GM18868 (cell line): ENCODE results near the gene KCNA10.

ENCODE experiments used
- ATAC-seq: cut with Tn5 transposase; IDR thresholded peaks from one replicate; pipeline ENCODE4 v1.9.1; 2021; ENCODE audit warnings: mild to moderate bottlenecking, moderate library complexity; ENCODE audit not compliant: unreplicated experiment

The KCNA10 gene

DNA sequence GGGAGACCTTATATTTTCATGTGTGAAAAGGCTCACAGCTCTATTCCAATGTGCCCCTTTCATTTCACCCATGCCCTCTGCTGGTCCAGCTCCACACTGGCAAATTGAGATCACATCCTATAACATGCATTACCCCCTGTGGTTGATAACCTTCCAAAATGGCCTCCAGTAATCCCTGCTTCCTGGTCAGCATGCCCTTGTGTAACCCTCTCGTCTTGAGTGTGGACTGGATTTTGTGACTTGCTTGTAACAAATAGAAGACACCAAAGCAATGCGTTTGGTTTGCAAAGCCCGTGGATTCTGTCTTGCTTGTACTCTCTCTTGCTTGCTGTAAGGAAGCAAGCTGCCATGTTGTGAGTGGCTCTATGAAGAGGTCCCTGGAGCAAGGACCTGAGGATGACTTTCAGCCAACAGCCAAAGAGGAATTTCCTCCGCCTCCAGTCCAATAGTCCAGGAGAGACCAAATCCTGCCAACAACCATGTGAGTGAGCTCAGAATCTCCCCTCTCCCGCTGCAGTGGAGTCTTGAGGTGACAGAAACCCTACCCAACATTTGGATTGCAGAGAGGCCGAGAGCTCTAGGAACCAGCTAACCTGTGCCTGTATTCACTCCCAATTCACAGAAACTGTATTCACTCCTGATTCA, 17.4 kb downstream of the KCNA10 start:
- no peak for ATAC-seq

DNA sequence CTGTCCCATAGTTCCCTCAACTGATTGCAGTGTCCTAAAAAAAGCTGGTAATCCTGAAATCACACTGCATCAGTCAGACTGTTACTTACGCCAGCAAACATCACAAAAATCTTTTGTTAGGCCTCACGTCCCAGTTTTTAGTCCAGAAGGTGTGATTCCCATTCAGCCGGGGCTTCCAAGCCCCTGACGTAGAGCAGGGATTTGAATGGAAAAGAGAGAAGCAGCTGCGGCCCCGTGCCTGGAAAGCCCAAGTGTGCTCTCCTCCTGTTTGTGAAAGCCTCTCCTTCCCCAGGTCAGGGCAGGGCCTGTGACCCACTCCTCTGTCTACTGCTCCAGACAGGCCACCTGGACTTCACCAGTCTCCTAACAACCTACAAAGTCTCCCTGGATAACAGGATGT, 20.7 kb downstream of the KCNA10 start:
- ATAC-seq, result no peak

DNA sequence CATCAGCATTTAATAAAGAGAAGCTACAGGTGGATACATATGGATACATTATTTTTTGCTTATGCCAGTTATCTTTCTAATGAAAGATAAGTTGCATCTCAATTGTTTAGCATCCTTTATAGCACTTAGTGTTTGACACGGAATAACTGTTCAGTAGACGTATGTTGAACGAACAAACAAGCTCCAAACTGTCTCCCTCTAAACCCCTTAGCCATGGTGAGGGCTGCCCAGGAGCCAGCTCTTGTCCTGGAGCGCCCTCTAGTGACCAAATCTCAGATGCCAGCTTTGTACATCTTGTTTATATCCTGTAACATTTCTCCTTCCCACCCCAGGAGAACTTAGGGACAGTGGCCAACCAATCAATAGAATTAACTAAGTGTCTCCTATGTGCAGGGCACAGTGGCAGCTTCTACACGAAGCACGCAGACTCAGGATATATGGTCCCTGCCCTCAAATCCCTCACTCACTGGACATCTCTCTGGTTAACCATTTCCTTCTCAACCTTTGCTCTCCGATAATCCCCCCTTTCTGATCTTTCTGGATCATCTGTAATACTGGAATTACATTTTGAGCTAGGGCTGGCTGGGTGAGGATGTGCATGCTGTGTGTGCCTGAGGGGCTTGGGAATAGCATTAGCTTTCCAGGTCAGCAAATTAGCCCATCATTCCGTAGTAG, 22.9 kb downstream of the KCNA10 start:
- ATAC-seq, result peak; percentile 57

DNA sequence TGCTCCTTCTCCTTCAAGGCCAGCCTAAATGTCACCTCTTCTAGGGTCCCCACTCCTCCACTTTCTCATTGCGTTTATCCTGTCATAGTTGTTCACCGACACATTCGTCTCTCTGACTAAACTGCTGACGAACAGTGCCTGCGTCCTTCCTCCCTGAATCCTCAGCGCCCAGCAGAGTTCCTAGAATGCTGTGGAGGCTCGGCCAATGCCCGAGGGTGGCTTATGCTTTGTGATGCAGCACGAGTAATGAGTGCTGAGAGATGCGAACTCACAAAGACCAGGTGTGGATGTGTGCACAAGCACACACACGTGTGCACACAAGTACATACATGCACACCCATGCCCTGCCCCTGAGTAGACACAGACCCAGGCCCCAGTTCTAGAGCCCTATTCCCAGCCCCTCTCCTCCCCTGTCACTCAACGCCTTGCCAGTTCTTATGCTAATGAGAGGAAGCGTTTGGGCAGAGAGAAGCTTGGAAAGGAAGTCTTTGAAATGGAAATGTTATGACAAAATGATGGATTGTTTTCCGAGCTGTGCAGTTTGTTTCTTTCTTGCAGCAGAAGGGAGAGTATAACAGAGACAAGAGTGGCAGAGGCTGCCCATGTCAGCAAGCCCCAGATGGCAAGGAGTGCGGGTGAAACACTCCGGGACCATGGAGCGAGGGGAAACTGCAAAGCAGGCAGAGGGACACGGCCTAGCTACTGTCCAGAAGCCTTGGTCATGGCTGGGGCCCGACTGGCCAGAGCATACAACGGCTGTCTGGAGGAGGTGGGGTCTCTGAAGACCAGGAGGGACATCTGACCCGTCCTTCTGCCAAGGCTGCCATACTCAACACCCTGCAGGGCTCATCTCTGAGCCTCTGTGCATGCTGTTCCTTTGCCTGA, 24.2 kb downstream of the KCNA10 start:
- no peak for ATAC-seq

DNA sequence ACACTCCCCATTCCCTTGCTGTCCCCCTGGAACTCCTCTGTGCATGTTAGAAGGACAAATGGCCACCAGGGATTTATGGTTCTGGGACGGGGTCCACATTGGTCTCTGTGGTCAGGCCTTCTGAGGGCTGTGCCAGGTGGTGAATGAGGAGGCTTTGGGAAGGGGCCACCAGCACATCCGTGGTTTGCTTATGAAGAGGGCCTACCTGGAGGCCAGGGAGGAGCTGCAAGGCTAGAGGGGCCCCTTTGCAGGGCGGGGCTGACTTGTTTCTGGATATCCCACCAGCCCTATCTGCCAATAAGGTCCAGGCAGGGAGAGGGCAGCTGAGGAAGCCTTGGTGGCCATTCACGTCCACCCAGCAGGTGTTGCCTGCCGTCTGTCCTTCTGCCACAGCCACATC, 24.9 kb downstream of the KCNA10 start:
- no peak for ATAC-seq

DNA sequence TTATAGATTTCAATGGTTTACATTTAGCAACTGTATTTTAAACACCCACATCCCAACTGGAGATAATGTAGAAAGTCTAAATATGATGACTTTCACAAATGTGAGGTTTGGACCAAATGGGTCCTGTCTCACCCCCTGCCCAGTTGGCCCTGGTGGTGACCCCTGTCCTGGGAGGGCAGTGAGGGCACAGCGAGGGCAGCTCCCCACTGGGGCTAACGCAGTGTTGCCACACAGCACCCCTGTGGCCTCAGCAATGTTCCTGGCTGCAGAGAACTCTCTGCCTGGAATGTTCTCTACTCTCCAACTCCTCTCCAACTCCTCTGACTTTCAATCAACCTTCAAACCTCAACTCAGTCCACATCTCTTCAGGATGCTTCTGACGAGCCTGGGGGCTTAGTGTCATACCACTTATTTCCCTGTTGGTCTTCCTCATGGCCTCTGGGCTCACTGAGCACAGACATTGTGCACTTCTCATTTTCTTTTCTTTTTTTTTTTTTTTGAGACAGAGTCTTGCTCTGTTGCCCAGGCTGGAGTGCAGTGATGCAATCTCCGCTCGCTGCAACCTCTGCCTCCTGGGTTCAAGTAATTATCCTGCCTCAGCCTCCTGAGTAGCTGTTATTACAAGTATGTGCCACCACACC, 25.8 kb downstream of the KCNA10 start:
- no peak for ATAC-seq

DNA sequence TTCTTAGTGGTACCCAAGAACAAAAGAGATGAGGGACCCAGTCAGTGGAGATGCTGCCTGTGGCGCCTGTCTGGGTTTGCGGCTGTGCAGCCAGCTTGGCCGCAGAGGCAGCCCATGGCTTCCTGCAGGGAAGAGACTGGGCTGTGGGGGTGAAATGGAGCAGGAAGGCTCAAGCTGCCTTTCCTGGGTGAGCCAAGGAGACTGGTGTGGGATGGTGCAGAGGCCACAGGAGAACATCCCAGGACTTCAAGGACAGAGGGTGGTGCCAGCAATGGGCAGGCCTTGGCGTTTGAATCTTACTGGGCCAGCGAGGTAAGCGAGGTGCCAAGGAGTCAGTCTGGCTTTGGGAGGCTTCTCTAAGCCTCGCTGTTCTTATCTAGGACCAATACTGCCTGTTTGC, 26.4 kb downstream of the KCNA10 start:
- no peak for ATAC-seq

DNA sequence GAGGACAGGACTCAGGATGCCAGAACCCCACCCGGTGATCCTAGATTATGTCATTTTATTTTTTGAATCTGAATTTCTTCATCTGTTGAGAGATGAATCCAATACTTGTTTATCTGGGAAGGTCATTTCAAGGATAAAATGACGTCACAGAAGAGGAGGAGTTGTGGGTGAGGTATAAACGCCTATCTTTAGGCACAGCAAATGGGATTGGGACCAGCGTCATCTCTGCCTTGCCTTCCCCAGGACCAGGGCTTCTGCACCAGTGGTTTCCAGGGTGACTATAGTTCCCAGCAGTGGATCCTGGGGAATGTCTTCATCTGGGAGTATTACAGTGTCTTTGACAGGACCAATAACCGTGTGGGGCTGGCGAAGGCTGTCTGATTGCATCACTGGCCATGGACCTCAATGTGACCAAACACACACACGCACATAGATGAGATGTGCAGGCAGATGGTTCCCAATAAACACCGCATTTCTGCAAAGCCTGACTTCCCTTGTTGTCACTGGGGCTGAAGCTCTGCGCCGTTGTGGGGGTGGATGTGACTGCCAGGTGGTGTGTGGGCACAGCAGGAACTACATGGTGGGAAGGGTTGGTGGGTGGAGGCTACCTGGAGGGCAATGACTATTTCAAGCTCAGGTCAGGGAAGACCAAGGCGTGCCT, 28.1 kb downstream of the KCNA10 start:
- ATAC-seq, result no peak

DNA sequence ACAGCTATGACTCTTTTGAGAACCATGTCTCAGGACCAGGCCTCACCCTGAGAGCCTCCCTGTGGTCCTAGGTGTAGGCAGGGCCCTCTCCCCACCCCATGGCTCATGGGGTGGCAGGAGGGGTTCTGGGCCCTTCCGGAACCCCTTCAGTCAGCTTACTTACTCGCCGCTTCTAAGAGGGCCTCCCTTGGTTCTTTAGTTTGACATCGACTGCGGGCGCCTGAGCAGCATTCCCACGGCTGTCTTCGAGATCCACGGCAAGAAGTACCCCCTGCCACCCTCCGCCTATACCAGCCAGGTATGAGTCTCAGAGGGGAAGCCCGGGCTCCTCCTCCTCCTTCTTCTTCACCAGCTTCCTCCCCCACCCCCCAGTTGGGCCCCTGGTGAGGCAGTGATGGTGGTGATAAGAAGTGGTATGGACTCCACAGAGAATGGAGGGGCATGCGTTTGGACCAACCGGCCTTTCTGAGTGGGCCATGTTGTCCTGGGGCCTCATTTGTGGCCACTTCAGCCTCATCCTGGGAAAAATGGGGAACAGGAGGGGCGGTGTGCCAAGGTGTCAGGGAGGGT, 28.9 kb downstream of the KCNA10 start:
- no peak for ATAC-seq

DNA sequence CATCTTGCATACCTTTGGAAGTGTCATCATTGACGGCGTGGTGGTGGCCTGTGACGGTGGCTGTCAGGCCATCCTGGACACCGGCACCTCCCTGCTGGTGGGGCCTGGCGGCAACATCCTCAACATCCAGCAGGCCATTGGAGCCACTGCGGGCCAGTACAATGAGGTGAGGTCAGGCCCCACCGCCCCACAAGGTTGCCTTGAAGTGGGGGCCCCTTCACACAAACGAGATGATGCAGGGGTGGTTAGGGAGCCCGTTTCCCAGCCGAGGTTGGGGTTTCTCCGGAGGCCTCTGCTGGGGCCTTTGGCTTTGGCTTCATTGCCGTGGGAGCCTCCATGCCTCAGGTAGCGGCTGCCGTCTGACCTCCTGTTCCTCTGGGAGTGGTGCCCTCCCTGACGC, 29.6 kb downstream of the KCNA10 start:
- no peak for ATAC-seq

DNA sequence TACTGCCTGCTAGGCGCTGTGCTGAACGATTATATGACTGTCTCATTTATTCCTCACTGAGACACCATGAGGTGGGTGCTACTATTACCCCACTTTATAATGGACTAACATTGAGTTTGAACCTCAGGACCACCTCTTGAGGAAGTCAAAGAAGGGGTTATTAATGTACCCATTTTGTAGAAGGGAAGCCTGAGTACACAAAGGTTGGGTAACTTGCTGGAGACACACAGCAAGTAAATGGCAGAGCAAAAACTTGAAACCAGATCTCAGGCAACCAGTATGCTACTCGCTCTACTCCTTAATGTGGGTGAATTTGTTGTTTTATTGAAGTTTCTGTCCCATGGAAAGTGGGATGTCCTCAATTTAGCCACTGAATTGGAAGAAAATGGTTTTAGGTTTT, 30.1 kb downstream of the KCNA10 start:
- ATAC-seq, result no peak

DNA sequence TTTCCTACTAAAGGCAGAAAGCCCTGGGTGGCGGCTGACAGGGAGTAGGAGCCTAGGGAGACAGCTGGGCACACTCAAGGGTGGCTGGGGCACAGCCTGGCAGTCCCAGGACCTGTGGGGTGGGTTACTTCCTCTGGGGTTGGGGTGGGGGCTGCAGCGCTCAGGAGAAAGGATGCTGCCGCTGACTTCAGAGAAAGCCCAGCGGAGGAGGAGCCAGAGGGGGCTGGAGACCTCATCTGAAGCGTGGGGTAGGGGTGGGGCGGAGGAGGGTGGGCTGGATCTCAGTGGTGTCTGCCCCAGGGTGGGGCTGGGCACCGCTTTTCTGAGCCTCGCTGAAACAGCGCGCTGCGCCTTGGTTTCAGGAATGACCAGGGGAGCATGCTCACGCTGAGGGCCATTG, 30.8 kb downstream of the KCNA10 start:
- no peak for ATAC-seq

DNA sequence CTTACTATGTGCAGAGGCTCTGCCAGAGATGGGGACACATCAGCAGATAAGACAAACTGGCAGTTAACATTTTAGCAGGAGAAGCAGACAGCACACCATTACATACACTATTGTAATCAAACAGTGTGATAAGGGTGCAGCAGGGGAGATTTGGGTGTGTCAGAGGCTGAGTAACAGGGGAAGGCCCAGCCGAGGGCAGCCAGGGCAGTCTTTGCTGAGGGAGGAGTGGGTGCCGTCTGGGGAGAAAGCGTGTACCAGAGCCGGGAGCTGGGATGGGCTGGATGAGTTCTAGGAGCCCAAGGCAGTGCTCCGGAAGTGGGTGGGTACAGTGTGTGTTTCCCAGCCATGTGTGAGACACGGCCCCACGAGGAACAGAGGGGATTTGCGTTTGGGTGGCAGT, 31.2 kb downstream of the KCNA10 start:
- no peak for ATAC-seq

DNA sequence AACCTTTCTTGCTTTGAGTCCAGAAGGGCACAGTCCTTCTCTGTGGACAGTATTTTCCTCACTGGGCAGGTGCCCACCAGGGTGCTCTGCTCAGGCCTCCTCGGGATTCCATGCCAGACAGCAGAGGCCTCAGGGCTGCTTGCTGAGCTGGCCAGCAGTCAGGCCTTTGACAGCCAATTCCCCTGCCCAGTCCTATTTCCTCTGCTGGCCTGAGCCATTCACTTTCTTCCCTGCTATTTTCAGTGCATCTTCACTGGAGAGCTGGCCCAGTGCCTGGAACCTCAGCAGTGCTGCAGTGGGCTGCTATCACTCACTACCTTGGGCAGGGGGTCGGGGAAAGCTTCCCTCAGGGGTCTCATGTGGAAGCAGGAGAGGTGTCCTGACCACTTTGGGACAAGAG, 33.2 kb downstream of the KCNA10 start:
- ATAC-seq, result no peak

DNA sequence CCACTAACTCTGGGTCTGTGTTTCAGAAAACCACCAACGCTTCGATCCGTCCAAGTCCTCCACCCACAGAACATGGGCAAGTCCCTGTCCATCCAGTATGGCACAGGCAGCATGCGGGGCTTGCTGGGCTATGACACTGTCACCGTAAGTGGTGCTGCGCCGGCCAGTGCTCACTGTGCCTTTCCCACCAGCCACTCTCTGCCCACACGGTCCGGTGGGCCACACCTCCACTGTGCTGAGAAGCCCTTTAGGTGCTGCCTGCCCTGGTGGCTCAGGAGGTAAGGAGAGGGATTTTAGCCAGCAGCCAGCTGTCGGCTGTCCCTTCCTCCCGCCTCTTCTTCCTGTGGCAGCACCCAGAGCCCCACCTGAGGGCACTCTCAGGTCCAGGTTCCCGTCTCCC, 34.2 kb downstream of the KCNA10 start:
- no peak for ATAC-seq

DNA sequence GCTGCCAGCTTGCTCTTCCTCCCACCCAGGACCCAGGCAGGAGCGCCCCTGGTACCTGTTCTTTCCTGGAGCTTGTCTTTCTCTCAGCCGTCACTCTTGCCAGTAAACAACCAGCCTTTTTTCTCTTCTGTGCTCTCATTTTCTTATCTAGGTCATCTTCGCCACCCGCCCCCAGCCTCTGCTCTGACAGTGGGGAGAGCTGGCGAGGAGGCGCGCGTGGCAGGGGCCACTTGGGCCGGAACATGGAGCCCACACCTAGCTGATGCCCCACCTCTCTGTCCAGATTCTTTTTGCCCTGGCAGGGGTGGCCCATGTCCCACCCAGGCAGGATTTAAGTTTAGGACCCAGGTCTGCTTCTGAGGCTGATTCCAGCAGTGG, 35.7 kb downstream of the KCNA10 start:
- no peak for ATAC-seq

DNA sequence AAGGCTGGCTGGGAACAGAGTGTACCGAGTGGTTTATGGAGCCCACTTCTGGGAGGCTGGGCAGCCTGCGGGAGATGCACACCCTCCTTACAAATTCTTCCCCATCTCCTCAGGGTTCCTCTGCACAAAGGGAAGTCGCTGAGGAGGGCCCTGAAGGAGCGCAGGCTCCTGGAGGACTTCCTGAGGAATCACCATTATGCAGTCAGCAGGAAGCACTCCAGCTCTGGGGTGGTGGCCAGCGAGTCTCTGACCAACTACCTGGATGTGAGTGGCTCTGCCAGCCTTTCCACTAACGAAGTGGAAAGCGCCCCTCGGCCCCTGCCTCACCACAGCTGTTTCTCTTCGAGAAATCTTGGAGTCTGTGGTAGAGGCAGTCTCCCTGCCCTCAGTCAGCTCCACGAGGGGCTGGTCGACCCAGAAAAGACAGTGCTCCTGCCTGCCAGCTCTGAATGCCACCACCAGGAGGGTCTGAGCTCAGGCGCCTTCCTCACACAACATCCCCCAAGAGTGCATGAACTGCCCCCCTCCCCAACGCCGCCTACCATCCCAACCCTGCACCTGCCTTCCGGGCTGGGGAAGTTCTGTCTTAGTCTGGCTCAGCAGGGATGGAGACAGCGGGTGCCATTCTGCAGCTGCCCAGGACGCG, 36.2 kb downstream of the KCNA10 start:
- no peak for ATAC-seq

DNA sequence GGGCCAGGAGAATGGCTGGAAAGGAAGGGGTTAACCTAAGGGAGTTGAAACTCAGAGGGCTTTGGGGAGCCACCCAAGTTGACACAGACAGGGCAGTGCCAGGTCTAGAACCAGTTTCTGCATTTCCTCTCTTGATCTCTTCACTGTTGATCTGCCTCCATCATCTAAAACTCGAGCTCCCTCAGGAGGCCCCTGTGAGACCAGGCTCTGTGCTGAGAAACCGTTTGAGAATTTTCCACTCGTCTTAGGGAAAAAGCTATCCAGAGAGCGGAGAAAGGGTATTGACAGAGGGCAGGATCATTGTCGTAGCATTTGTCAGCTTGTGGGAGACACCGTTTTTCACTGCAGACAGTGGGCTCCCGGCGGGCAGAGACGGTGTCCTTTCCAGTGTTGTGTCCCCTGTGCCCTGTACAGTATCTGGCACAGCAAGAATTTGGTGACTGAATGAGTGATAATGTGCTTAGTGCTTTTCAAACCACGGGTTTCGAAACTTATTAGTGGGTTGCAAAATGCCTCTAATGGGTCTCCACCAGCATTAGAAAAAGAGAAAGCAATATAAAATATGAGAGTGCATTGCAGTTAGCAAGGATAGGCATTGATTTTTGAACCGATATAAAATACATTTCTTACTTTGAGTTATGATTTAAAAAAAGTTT, 36.9 kb downstream of the KCNA10 start:
- no peak for ATAC-seq

DNA sequence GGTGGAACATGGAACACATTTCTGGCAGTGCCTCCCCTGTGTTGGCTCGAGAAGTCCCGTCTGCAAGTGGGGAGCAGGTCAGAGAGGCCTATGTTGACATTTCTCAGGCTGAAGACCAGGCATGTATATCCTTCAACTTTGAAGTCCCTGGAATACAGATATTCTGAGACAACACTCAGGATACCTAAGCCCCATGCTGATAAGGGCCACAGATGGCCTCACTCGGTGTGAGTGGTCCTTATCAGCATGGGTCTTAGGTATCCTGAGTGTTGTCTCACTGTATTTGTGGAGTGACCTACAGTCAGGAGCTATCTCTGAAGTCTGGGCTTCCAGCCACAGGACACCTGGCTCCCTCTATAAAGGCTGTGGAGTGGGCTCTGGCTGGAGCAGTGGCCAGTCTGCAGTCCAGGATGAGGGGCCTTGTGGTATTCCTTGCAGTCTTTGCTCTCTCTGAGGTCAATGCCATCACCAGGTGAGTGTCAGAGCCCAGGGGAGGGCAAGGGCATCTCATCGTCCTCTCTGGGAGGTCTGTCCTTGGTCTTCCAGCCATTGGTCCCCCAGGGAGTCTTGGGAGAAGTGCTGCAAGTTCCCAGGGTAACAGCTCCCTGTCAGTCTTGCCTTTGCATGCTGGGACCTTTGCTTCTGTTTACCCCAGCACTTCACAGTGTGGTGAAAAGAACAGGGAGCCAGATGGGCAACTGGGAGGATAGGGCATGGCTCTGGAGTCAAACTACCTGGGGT, 38.4 kb downstream of the KCNA10 start:
- ATAC-seq, result no peak
